ENCODE measurements around the gene RASSF5.

DNA sequence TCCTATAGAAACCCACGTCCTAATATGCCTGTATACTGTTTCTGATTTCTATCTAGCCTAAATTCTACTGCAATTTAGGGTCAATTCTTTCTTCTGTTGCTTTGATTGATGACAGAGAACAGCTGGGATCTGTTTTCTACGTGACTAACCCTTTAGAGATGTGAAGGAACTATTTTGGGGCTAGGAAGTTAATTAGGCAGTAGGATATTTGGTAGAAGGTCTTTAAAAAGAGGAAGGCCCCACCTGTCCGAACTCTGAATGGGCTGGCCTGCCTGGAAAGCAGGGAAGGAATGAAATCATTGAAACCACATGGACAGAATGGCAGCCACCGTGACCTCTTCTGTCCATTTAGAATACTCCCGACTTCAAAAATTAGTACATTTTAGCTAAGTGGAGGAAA lies 83.9 kb downstream of the RASSF5 start:
- TF ChIP-seq EZH2 (IDR thresholded peaks at IDR 0.05; ENCODE audit: borderline replicate concordance, low read depth, low read length) = no peak
- no peak for TF ChIP-seq SIN3A (IDR thresholded peaks at IDR 0.05; ENCODE audit: borderline replicate concordance in 2 of 2, control insufficient read depth in 1 of 2, low read depth in 2 of 2, low read length in 2 of 2)
- no peak for TF ChIP-seq ZNF354B (CRISPR knock-in tag; IDR thresholded peaks at IDR 0.05)

Data from K562 (cell line).